Endodermal cell (in vitro differentiated cells): ENCODE data around the gene LIMS2. TPM values are rescaled to one million over a fixed set of nuclear protein-coding genes. Genes with fewer than 3 reads are reported as not detected.

Source experiments
- DNase-seq: peaks from one replicate; pipeline ENCODE4 v3.0.0-alpha.2; 2017
- H3K27ac ChIP-seq: 2 replicates; pipeline ENCODE4 v1.5.1; 2013; ENCODE audit warnings: mild to moderate bottlenecking, low read depth, low read length, moderate library complexity
- H3K27me3 ChIP-seq: 2 replicates; pipeline ENCODE4 v1.6.1; 2013; ENCODE audit warnings: mild to moderate bottlenecking, low read length, moderate library complexity; ENCODE audit not compliant: insufficient read depth, control insufficient read depth, poor library complexity, severe bottlenecking
- H3K36me3 ChIP-seq: 2 replicates; pipeline ENCODE4 v1.7.0; 2013; ENCODE audit warnings: mild to moderate bottlenecking, low read length, moderate library complexity; ENCODE audit not compliant: control insufficient read depth, insufficient read depth
- H3K4me1 ChIP-seq: one replicate; pipeline ENCODE4 v1.7.0; 2013; ENCODE audit warnings: low read length; ENCODE audit not compliant: control insufficient read depth, insufficient read depth
- H3K4me3 ChIP-seq: 2 replicates; pipeline ENCODE4 v1.5.1; 2013; ENCODE audit warnings: mild to moderate bottlenecking, low read length, moderate library complexity
- H3K9ac ChIP-seq: 2 replicates; pipeline ENCODE4 v1.6.1; 2013; ENCODE audit warnings: mild to moderate bottlenecking, low read length, moderate library complexity; ENCODE audit not compliant: poor library complexity, severe bottlenecking; ENCODE audit errors: extremely low read depth
- H3K9me3 ChIP-seq: 2 replicates; pipeline ENCODE4 v1.6.1; 2013; ENCODE audit warnings: mild to moderate bottlenecking, low read length, moderate library complexity; ENCODE audit not compliant: control insufficient read depth
- H3K27ac Mint-ChIP-seq: 2 replicates; pipeline ENCODE4 v1.8.0; 2020; ENCODE audit warnings: mixed read lengths
- H3K27me3 Mint-ChIP-seq: 2 replicates; pipeline ENCODE4 v1.8.0; 2021; ENCODE audit warnings: mild to moderate bottlenecking, mixed read lengths; ENCODE audit not compliant: insufficient read depth
- H3K36me3 Mint-ChIP-seq: 2 replicates; pipeline ENCODE4 v1.8.0; 2020; ENCODE audit warnings: low read depth, mixed read lengths
- H3K4me1 Mint-ChIP-seq: 2 replicates; pipeline ENCODE4 v1.8.0; 2020; ENCODE audit warnings: mixed read lengths
- H3K4me3 Mint-ChIP-seq: 2 replicates; pipeline ENCODE4 v1.8.0; 2020; ENCODE audit warnings: mild to moderate bottlenecking, moderate library complexity, mixed read lengths
- H3K9me3 Mint-ChIP-seq: 2 replicates; pipeline ENCODE4 v1.8.0; 2020; ENCODE audit warnings: mild to moderate bottlenecking, mixed read lengths
- WGBS, 2 experiments: methylation state at CpG; one replicate each; pipeline versions ENCODE4 v1.1.5 to v1.1.7; 2013; ENCODE audit warnings: missing lambda C conversion rate in 2 of 2, mixed read lengths in 1 of 2; ENCODE audit not compliant: insufficient coverage in 1 of 2, insufficient read length in 1 of 2; 5-methylcytosine and 5-hydroxymethylcytosine counted together
- total RNA-seq, 2 donors: library from RNA; stranded (reverse); fragmentation: NEBNext Ultra II Directional in 1 of 2; extraction: Animal tissue kit (Norgen Biotek cat#: 25700) in 1 of 2; gene quantifications; 2 replicates in 1 of 2; 3 replicates in 1 of 2; pipeline ENCODE4 v1.2.1, GENCODE V29; 2021
- TF ChIP-seq, protein P1 (sequence below): fragments of 200-600 bp; sonication (generic); conservative IDR thresholded peaks from 2 replicates; pipeline ENCODE4 v1.5.0; 2021; ENCODE audit warnings: antibody characterized with exemption, mild to moderate bottlenecking

Gene LIMS2
- total RNA-seq, 2 donors from 2014 or later: 3.9 to 9.8 TPM

DNA sequence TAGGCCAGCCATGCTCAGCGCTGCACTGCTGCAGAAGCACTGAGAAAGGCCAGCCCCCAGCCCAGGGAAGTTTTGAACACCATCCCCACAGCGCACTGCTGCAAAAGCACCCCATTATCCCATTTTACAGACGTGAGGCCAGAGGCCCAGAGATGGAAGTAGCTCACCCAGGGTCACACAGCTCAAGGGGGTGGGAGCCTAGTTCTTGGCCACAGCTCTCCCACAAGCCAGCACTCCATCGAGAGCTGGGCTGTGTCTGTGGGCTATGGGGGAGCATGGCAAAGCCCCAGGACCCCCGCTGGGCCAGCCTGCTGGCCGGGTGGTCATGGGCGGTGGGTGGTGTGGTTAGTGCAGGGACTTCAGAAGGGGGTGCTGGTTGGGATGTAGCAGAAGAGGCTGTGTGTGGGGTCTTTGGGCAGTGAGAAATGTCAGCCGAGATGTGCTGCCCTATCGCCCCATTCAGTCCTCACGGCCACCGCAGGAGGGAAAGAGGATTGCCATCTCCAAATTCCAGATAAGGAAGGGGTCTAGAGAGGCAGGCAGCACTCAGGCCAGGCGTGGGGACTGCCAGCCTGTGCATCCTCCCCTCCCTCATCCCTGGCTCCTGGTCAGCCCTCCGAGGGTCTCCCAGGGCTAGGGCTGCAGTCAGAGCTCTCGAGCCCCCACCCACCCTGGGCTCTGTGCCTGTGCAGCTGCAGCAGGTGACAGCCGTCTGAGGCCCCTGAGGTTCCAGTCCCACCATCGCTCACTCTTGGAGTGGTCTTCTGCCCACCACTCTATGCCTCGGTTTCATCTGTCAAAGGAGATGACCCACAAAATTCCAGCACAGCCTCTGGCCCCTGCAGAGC is 46.3 kb downstream of the LIMS2 start:
- no peak overlapping the region for H3K27ac Mint-ChIP-seq
- WGBS, 2 experiments: 83 to 87% methylated on average over 12 to 17 of the region's 17 CpGs
- no peak overlapping the region for H3K9ac ChIP-seq

DNA sequence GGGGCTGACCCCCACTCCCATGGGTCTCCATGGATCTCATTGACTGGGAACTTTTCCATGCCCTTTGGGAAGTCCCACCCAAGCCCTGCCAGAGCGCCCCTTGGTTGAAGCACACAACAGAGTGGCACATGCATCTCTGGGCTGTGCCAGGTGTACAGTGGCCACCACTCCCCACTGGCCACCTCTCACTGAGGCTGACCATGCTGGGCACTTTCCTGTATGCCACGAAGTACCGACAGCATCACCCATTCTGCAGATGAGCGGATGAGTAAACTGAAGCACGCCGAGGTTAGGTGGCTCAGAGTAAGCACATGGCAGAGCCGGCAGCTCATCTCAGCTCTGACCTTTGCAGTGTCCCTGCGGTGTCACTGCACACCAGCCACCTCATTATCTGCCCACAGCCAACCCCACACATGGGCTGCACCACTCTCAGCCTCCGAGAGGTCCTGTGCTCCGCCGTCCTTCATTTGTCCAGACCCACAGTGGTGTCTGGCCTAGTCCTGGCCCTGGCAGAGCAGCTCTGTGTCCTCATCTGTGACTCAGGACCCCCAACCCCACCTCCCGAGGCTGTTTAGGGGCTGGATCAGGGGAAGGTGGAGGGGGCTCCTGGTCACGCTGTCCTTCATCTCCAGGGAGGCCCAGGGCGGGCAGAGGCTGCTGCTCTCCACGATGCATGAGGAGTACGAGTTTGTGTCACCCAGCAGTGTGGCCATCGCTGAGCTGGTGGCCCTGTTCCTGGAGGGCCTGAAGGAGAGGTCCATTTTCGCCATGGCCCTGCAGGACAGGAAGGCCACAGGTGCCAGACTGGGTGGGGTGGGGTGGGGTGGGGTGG is 47.4 kb downstream of the LIMS2 start:
- H3K36me3 Mint-ChIP-seq: no peaks in the 10 kb centered on the region
- H3K9me3 ChIP-seq: no peaks in the 10 kb centered on the region
- TF ChIP-seq, protein P1, sequence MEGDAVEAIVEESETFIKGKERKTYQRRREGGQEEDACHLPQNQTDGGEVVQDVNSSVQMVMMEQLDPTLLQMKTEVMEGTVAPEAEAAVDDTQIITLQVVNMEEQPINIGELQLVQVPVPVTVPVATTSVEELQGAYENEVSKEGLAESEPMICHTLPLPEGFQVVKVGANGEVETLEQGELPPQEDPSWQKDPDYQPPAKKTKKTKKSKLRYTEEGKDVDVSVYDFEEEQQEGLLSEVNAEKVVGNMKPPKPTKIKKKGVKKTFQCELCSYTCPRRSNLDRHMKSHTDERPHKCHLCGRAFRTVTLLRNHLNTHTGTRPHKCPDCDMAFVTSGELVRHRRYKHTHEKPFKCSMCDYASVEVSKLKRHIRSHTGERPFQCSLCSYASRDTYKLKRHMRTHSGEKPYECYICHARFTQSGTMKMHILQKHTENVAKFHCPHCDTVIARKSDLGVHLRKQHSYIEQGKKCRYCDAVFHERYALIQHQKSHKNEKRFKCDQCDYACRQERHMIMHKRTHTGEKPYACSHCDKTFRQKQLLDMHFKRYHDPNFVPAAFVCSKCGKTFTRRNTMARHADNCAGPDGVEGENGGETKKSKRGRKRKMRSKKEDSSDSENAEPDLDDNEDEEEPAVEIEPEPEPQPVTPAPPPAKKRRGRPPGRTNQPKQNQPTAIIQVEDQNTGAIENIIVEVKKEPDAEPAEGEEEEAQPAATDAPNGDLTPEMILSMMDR: no peak
- no peaks in the 10 kb centered on the region for H3K9me3 Mint-ChIP-seq
- H3K4me3 Mint-ChIP-seq: no peak overlapping the region
- no peak overlapping the region for H3K27ac ChIP-seq
- H3K4me3 ChIP-seq: no peak overlapping the region
- no peaks in the 10 kb centered on the region for H3K27me3 Mint-ChIP-seq
- peaks cover 5% of the 10 kb centered on the region for H3K4me1 Mint-ChIP-seq
- H3K36me3 ChIP-seq: no peaks in the 10 kb centered on the region
- no peak overlapping the region for H3K27ac Mint-ChIP-seq
- 93 to 95% methylated on average over 11 to 18 of the region's 18 CpGs for WGBS, 2 experiments
- DNase-seq: no peak
- H3K4me1 ChIP-seq: no peaks in the 10 kb centered on the region
- no peak overlapping the region for H3K9ac ChIP-seq
- no peaks in the 10 kb centered on the region for H3K27me3 ChIP-seq

More for the DNA sequence above, 46.3 kb downstream of the LIMS2 start:
- no peak overlapping the region for H3K4me3 Mint-ChIP-seq
- no peaks in the 10 kb centered on the region for H3K4me1 ChIP-seq
- TF ChIP-seq, protein P1: no peak
- H3K27me3 Mint-ChIP-seq: no peaks in the 10 kb centered on the region
- H3K9me3 Mint-ChIP-seq: no peaks in the 10 kb centered on the region
- no peak overlapping the region for H3K4me3 ChIP-seq
- DNase-seq: no peak
- H3K4me1 Mint-ChIP-seq: peaks cover 5% of the 10 kb centered on the region
- no peaks in the 10 kb centered on the region for H3K9me3 ChIP-seq
- H3K36me3 Mint-ChIP-seq: no peaks in the 10 kb centered on the region
- H3K27ac ChIP-seq: no peak overlapping the region
- no peaks in the 10 kb centered on the region for H3K36me3 ChIP-seq
- no peaks in the 10 kb centered on the region for H3K27me3 ChIP-seq

DNA sequence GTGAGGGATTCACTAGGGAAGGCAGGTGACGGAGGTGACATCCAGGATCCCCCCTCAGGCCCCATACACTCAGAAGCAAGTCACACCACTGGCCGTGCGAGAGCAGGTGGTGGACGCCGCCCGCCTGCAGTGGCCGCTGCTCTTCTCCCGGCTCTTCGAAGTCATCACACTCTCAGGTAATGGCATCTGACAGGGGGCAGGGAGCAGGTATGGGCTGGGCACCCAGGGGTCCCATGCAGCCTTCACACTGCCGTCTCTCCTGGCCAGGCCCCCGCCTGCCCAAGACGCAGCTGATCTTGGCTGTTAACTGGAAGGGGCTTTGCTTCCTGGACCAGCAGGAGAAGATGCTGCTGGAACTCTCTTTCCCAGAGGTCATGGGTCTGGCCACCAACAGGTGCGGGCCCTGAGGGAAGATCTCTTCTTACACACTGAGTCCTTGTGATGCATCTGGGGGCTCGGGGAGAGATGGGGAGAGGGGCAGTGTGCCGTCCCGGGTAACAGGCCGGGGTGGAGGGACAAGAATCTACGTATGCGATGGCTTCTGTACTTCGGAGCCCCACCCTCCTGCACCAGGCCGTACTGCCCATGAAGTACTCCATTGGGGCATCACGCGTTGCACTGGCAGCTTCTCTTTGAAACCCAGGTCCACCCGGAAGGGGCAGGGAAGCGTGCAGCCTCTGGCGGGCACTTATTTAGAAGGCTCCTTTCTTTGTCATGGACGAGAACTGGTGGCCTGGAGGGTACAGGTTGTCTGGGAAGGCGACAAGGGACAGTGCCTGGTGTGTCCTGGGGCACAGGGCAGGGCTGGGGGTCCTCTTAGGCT is 48.2 kb downstream of the LIMS2 start:
- no peaks in the 10 kb centered on the region for H3K36me3 ChIP-seq
- H3K27me3 ChIP-seq: no peaks in the 10 kb centered on the region
- no peaks in the 10 kb centered on the region for H3K9me3 ChIP-seq
- TF ChIP-seq, protein P1: no peak
- H3K4me3 ChIP-seq: no peak overlapping the region
- no peaks in the 10 kb centered on the region for H3K36me3 Mint-ChIP-seq
- no peak for DNase-seq
- no peaks in the 10 kb centered on the region for H3K4me1 ChIP-seq
- H3K27ac ChIP-seq: no peak overlapping the region
- no peak overlapping the region for H3K27ac Mint-ChIP-seq
- 94 to 95% methylated on average over 15 to 28 of the region's 28 CpGs for WGBS, 2 experiments
- H3K9me3 Mint-ChIP-seq: no peaks in the 10 kb centered on the region
- H3K4me3 Mint-ChIP-seq: no peak overlapping the region
- H3K27me3 Mint-ChIP-seq: no peaks in the 10 kb centered on the region
- peaks cover 5% of the 10 kb centered on the region for H3K4me1 Mint-ChIP-seq
- H3K9ac ChIP-seq: no peak overlapping the region
